SJSA1 (cell line): ENCODE measurements around the gene NCBP3. TPM values are rescaled to one million over a fixed set of nuclear protein-coding genes. Genes with fewer than 3 reads are reported as not detected.
"Not testable (repeated sequence)": the region's sequence is repeated elsewhere in the genome, so short reads cannot be mapped to it uniquely, and the experiment has no call there.

Experiments used
- DNase-seq, 2 experiments: peaks; one replicate each; pipeline ENCODE4 v3.0.0-alpha.2; 2015 to 2020; ENCODE audit warnings: low spot score in 2 of 2, low read depth in 1 of 2
- H3K27ac ChIP-seq: fragments of 250-450 bp; sonication (Bioruptor Pico); 2 replicates; pipeline ENCODE4 v1.5.1; 2020; ENCODE audit warnings: mild to moderate bottlenecking, moderate library complexity
- H3K27me3 ChIP-seq: fragments of 250-450 bp; sonication (Bioruptor Pico); replicated peaks from 2 replicates; pipeline ENCODE4 v1.5.1; 2020; ENCODE audit warnings: mild to moderate bottlenecking, moderate library complexity
- H3K36me3 ChIP-seq: fragments of 250-450 bp; sonication (Bioruptor Pico); 2 replicates; pipeline ENCODE4 v1.5.1; 2020; ENCODE audit warnings: mild to moderate bottlenecking
- H3K4me1 ChIP-seq: fragments of 250-450 bp; sonication (Bioruptor Pico); replicated peaks from 2 replicates; pipeline ENCODE4 v1.6.1; 2021; ENCODE audit warnings: mild to moderate bottlenecking
- H3K4me3 ChIP-seq: fragments of 250-450 bp; sonication (Bioruptor Pico); 2 replicates; pipeline ENCODE4 v1.5.1; 2020; ENCODE audit warnings: mild to moderate bottlenecking
- H3K9me3 ChIP-seq: fragments of 250-450 bp; sonication (Bioruptor Pico); replicated peaks from 2 replicates; pipeline ENCODE4 v1.5.1; 2020; ENCODE audit warnings: mild to moderate bottlenecking
- total RNA-seq: library from RNA; depleted of rRNA; stranded (reverse); fragments of >200 nt; shearing (Covaris generic); gene quantifications from 2 replicates; pipeline ENCODE4 v1.2.3, GENCODE V29; 2014

NCBP3 gene
- total RNA-seq, 1 experiment from 2014 or later, result 16.8 TPM

DNA sequence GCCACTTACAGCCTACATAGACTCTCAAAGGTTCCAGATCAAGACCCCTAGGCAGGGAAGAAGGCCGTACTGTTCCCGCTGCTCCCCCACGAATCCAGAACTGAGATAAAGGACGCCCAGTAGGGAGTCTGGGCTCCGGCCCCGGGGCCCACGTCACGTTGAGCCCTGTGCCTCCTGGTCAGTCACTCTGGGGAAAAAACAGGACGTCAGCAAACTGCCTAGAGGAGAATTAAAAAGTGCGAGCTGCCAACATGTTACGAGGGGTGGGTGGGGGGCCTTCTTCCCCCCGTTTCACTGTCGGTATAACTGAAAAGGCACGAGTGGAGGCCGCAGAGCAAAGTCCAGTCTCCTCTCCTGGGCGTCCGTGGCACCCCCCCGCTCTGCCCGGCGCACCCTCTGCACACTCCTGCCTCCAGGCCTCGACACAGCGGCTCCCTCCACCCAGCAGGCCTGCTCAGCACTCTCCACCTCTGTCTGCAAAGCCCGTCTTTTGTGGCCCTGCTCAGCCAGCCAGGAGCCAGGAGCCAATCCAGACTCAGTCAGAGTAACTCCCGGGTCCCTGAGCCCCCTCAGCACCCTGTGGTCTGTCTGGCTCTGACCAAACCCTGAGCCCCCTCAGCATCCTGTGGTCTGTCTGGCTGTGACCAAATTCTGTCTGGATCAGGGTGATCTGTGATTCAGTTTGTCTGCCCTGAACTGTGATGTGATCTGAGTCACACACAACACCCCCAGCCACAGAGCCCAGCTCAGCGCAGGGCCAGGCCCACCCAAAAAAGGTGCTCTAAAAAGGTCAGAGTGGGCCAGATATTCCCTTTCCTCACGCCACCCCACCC lies 51.3 kb downstream of the NCBP3 start:
- Histone ChIP-seq H3K27me3 (no peaks in the 10 kb centered on the region), H3K4me1 (peaks cover 16% of the 10 kb centered on the region), H3K36me3 (no peaks in the 10 kb centered on the region), H3K27ac (no peak overlapping the region), H3K4me3 (no peak overlapping the region), H3K9me3 (no peaks in the 10 kb centered on the region)
- peak in 1 of 2 experiments; percentile 18 for DNase-seq

DNA sequence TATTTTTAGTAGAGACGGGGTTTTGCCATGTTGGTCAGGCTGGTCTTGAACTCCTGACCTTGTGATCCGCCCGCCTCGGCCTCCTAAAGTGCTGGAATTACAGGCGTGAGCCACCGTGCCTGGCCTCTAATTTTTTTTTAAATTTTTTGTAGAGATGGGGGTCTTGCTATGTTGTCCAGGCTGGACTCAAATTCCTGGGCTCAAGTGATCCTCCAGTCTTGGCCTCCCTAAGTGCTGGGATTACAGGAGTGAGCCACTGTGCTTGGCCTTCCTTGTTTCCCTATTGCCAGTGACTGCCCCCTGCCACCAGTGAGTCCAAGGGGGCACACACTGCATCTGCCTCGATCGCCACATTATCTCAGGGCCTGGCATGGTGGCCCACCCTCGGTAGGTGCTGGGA lies 51.9 kb downstream of the NCBP3 start:
- not testable (repeated sequence) for H3K9me3 ChIP-seq, DNase-seq, H3K36me3 ChIP-seq, H3K27ac ChIP-seq, H3K4me3 ChIP-seq, H3K27me3 ChIP-seq
- H3K4me1 ChIP-seq, result peaks cover 16% of the 10 kb centered on the region

DNA sequence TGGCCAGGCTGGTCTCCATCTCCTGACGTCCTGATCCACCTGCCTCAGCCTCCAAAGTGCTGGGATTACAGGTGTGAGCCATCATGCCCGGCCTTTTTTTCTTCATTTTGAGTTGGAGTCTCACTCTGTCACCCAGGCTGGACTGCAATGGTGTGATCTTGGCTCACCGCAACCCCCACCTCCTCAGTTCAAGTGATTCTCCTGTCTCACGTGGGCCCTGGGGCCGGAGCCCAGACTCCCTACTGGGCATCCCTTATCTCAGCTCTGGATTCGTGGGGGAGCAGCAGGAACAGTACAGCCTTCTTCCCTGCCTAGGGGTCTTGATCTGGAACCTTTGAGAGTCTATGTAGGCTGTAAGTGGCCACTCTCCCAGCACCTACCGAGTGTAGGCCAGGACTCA lies 52.8 kb downstream of the NCBP3 start:
- not testable (repeated sequence) for H3K27ac ChIP-seq, H3K36me3 ChIP-seq, H3K4me3 ChIP-seq, H3K27me3 ChIP-seq, DNase-seq, H3K9me3 ChIP-seq
- H3K4me1 ChIP-seq, result peaks cover 16% of the 10 kb centered on the region

DNA sequence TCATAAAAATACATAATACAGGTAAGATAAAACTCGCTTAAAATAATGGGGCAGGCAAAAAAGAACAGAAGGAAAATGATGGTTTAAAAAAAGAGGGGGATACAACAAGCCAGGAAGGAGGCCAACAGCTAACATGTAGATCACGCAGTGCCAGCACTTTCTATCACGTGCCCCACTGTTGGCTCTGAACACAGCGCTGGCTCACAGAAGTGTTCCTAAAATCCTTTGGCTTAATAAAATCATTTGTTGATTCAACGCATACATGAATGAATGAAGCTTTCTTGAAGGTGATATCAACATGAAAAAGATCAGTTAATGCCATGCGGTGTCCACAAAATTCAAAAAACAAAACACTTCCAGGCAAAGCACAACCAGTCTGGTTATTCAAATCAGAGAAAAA lies 53.6 kb downstream of the NCBP3 start:
- H3K27ac ChIP-seq, result no peak overlapping the region

DNA sequence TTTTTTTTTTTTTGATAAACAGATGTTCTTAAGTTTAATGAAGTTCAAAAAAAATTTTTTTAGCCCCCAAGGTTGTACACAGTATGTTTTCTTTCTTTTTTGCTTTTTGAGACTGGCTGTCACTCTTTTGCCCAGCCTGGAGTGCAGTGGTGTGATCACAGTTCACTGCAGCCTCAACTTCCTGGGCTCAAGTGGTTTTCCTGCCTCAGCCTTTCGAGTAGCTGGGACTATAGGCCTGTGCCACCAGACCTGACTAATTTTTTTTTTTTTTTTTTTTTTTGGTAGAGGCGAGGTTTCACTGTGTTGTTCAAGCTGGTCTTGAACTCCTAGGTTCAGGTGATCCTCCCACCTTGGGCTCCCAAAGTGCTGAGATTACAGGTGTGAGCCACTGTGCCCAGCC lies 57.8 kb downstream of the NCBP3 start:
- H3K27me3 ChIP-seq, result no peaks in the 10 kb centered on the region
- no peaks in the 10 kb centered on the region for H3K36me3 ChIP-seq
- H3K9me3 ChIP-seq, result no peaks in the 10 kb centered on the region
- H3K4me3 ChIP-seq, result no peak overlapping the region
- no peak for DNase-seq
- H3K27ac ChIP-seq, result no peak overlapping the region
- H3K4me1 ChIP-seq, result 0 out of 2 replicates have a peak, but pooled peaks cover 5% of the 10 kb centered on the region

More for the DNA sequence above, 53.6 kb downstream of the NCBP3 start:
- Histone ChIP-seq H3K4me3 (no peak overlapping the region), H3K36me3 (no peaks in the 10 kb centered on the region), H3K27me3 (no peaks in the 10 kb centered on the region), H3K4me1 (peaks cover 16% of the 10 kb centered on the region), H3K9me3 (no peaks in the 10 kb centered on the region)
- DNase-seq, result no peak

DNA sequence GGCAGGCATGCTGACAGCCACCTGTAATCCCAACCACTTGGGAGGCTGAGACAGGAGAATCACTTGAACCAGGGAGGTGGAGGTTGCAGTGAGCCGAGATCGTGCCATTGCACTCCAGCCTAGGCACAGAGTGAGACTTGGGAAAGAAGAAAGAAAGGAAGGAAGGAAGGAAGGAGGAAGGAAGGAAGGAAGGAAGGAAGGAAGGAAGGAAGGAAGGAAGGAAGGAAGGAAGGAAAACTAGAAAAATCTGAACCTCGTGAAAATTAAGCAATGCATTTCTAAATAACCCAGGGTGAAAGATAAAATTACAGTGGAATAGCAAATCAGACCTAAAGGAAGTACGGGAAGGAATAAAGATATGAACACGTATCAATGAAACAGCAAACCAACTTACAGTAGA lies 60.7 kb downstream of the NCBP3 start:
- H3K4me1 ChIP-seq, H3K36me3 ChIP-seq, DNase-seq, H3K27me3 ChIP-seq, H3K9me3 ChIP-seq, H3K4me3 ChIP-seq, H3K27ac ChIP-seq: not testable (repeated sequence)

DNA sequence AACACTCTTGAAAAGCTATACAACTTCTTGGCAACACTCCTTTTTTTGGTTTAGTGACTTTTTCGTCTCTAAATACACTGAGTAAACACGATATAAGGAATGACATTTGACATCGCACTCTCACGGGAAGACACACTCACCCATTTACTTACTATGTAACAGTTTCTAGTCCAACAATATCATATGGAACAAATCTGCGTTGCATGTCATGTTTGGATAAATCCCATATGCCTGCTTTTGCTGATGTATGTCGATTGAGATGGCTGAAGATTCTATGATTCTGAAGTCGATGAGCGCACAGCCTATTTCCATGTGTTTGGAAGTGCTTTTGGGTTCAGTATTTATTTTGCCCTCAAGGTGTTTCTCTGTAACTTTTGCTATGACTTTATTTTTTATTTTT lies 63.3 kb downstream of the NCBP3 start:
- Histone ChIP-seq H3K36me3 (no peaks in the 10 kb centered on the region), H3K27me3 (no peaks in the 10 kb centered on the region), H3K4me3 (no peak overlapping the region), H3K9me3 (no peaks in the 10 kb centered on the region), H3K27ac (no peak overlapping the region), H3K4me1 (no peaks in the 10 kb centered on the region)
- no peak for DNase-seq

DNA sequence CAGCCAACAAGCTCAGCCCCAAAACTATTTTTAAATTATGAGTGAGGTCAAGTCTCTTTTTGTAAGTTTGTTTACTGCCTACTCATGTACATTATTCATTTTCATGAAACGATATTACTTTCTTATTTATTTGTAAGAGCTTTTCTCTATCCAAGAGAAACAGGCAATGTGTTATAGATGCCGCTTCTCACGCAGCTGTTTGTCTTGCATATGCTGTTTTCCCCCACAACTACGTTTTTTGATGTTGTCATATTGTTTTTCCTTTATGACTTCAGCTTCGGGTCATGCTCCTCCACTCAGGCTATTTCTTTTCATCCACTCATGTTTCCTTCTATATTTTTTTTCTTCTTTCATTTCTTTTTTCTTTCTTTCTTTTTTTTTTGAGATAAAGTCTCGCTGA lies 65.1 kb downstream of the NCBP3 start:
- Histone ChIP-seq H3K36me3 (no peaks in the 10 kb centered on the region), H3K27me3 (no peaks in the 10 kb centered on the region), H3K4me3 (no peak overlapping the region), H3K27ac (no peak overlapping the region), H3K9me3 (no peaks in the 10 kb centered on the region), H3K4me1 (no peaks in the 10 kb centered on the region)
- DNase-seq, result no peak

DNA sequence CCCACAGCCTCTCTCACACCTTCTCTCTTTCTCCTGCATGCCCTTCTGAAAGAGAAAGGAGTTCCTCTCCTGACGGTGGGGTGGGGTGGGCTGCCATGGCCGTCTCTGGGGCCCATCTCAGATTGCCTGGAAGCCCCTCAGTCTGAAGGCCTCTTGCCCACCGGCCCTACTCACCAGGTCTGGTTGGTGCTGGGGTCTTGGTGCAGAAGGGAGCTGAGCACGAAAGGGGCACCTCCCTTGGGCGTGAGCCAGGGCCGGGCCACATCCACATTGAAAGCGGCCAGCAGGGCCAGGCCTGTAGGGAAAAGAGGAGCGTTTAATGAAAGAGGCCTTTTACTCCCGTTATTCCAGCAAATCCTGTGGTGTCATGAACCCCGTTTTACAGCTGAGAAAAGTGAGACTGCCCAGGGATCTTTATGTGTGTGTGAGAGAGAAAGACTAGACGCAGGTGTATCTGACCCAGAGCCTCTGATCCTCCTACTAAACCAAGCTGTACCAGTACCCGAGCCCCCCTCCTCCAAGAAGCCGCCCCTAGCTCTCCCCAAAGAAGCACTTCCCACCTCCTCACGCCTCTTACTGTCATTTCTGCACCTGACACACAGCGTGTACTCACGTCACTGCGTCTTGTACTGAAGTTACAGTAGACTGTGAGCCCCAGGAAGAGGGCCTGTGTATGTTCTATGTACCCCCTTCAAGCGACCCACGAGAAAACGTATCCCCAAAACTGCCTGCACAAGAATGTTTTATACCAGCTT lies 68.5 kb downstream of the NCBP3 start:
- Histone ChIP-seq H3K9me3 (no peaks in the 10 kb centered on the region), H3K4me1 (peaks cover 7% of the 10 kb centered on the region), H3K4me3 (no peak overlapping the region), H3K27ac (no peak overlapping the region), H3K27me3 (no peaks in the 10 kb centered on the region), H3K36me3 (no peaks in the 10 kb centered on the region)
- DNase-seq, result no peak

DNA sequence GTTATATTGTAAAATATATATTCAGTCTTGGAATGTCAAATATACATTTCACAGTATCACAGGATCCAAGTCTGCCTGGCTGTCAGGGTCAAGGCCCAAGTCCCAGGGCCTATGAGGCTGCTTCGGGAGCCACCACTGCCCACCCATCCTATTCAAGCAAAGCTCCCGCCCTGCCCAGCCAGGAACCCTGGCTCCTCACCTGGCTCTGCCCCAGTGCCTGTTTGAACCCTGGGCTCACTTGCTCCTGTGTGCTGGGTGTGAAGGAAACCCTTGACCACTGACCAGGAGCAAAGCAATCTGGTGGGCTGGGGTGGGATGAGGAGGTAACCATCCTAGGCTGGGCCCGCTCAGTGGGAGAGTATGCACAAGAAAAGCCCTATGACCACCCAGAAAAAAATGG lies 72.1 kb downstream of the NCBP3 start:
- Histone ChIP-seq H3K4me3 (no peak overlapping the region), H3K9me3 (no peaks in the 10 kb centered on the region), H3K27ac (no peak overlapping the region), H3K36me3 (no peaks in the 10 kb centered on the region), H3K27me3 (no peaks in the 10 kb centered on the region), H3K4me1 (peaks cover 7% of the 10 kb centered on the region)
- no peak for DNase-seq

DNA sequence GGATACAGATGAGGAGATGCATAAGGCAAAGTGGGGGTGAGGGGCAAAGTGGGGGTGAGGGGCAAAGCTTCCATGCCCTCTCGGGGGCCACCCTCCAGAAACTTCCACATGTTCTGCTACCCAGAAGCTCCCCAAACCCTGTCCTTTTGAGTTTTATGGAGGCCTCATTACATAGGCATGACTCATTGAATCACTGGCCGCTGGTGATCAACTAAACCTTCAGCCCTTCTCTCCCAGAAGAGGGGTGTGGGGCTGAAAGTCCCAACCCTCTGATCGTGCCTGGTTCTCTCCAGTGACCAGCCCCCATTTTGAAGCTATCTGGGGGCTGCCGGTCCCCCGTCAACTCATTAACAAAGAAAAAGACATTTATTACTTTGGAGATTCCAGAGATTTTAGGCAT lies 72.5 kb downstream of the NCBP3 start:
- H3K36me3 ChIP-seq, result no peaks in the 10 kb centered on the region
- H3K4me1 ChIP-seq, result peaks cover 7% of the 10 kb centered on the region
- no peak overlapping the region for H3K27ac ChIP-seq
- DNase-seq, result peak in 1 of 2 experiments; percentile 28
- H3K4me3 ChIP-seq, result no peak overlapping the region
- H3K27me3 ChIP-seq, result no peaks in the 10 kb centered on the region
- H3K9me3 ChIP-seq, result no peaks in the 10 kb centered on the region

DNA sequence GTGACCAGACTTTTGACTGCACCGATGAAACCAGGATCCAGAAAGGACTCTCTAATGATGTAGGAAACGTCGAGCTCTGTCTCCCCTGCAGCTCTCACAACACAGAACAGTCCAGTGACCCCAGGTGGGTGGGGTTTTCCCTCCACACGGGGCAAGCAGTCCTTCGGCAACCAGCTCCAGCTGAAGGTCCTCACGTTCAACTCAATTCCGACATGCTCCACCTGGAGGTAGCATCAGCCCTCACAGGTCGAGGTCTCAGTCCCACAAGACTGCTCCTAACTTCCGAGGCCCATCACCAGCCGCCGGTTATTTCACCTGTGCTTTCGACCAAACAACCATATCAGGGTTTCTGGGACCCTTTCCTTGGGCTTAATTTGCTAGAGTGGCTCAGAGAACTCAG lies 73.3 kb downstream of the NCBP3 start:
- DNase-seq, result no peak
- H3K4me3 ChIP-seq, result no peak overlapping the region
- H3K27ac ChIP-seq, result no peak overlapping the region
- no peaks in the 10 kb centered on the region for H3K27me3 ChIP-seq
- no peaks in the 10 kb centered on the region for H3K9me3 ChIP-seq
- no peaks in the 10 kb centered on the region for H3K36me3 ChIP-seq
- H3K4me1 ChIP-seq, result peaks cover 7% of the 10 kb centered on the region

DNA sequence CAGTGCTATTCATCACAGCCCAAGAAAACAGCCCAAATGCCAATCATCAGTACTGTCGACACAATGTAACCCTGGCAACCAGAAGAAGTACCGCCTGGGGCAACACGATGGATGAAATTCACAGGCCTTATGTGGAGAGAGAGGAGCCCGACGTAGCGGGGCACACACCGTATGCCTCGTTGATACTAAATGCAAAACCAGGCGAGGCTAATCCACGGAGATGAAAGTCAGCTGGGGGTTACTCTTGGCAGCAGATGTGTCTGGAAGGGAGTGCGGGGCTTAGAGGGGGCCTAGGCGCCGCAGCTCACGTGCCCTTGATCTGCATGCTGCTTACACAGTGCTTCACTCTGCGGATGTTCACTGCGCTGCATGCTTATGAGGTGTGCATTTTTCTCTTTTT lies 74.9 kb downstream of the NCBP3 start:
- Histone ChIP-seq H3K36me3 (no peaks in the 10 kb centered on the region), H3K4me3 (no peak overlapping the region), H3K4me1 (peaks cover 7% of the 10 kb centered on the region), H3K27ac (no peak overlapping the region), H3K9me3 (no peaks in the 10 kb centered on the region), H3K27me3 (no peaks in the 10 kb centered on the region)
- no peak for DNase-seq

DNA sequence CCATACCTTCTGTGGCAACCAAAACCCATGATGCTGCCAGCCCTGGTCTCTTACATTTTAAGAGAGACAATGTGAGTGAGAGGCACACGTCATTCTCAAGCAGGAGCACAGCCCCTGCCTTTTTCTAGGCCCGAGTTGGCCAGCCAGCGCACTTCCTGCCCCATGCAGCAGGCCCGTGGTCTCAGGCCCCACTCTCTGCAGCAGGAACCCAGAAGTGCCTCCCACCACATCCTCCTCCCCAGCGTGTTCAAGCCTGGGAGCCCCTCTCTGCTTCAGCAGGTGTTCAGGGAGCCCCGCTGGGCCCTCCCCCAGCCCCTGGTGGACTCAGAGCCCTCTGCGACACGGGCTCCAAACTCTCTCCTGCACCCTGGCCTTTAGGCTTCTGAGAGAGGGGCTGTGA lies 75.6 kb downstream of the NCBP3 start:
- peaks cover 7% of the 10 kb centered on the region for H3K4me1 ChIP-seq
- DNase-seq, result no peak
- no peaks in the 10 kb centered on the region for H3K36me3 ChIP-seq

More for the DNA sequence above, 75.6 kb downstream of the NCBP3 start:
- H3K9me3 ChIP-seq, result no peaks in the 10 kb centered on the region
- H3K27ac ChIP-seq, result no peak overlapping the region
- no peaks in the 10 kb centered on the region for H3K27me3 ChIP-seq
- no peak overlapping the region for H3K4me3 ChIP-seq
